PC-9 (cell line): ENCODE data around the gene SMC6. TPM values are rescaled to one million over a fixed set of nuclear protein-coding genes. Genes with fewer than 3 reads are reported as not detected.
A peak's percentile ranks its signal among the peaks of the same experiment; 100 is the strongest.

Experiments used
- BruUV-seq: library from RNA; stranded (reverse); fragments of 400-500 nt; replicated peaks from 2 replicates; lab custom pipeline; 2021; lab: Mats Ljungman, UMichigan
- CTCF ChIA-PET: fragments of 300-600 bp; sonication (Branson Sonifier 250); formaldehyde crosslinking; loops from one replicate; lab custom pipeline; 2022; ENCODE audit warnings: antibody characterized with exemption; lab: Charles Lee
- POLR2A ChIA-PET: fragments of 300-600 bp; sonication (Branson Sonifier 250); formaldehyde crosslinking; loops from one replicate; lab custom pipeline; 2022; ENCODE audit warnings: antibody characterized with exemption; ENCODE audit not compliant: unreplicated experiment; lab: Charles Lee
- DNase-seq, 2 experiments: peaks; one replicate each; pipeline versions ENCODE4 v3.0.0 to v3.0.0-alpha.2; 2015 to 2022; ENCODE audit warnings: mixed read lengths in 1 of 2
- H2AFZ ChIP-seq: fragments of 200-600 bp; sonication (generic); 2 replicates; pipeline ENCODE4 v1.8.1; 2017; ENCODE audit warnings: antibody characterized with exemption
- H3F3A ChIP-seq: fragments of 200-600 bp; sonication (generic); 2 replicates; pipeline ENCODE4 v1.8.1; 2017; ENCODE audit warnings: antibody characterized with exemption, mild to moderate bottlenecking, low read depth; ENCODE audit not compliant: insufficient read depth
- H3K27ac ChIP-seq: fragments of 200-600 bp; sonication (generic); 2 replicates; pipeline ENCODE4 v1.6.1; 2016; ENCODE audit warnings: mixed run types
- H3K27me3 ChIP-seq: fragments of 200-600 bp; sonication (generic); 2 replicates; pipeline ENCODE4 v1.6.1; 2016; ENCODE audit warnings: low read depth, mixed run types; ENCODE audit not compliant: insufficient read depth
- H3K36me3 ChIP-seq: fragments of 200-600 bp; sonication (generic); 2 replicates; pipeline ENCODE4 v1.6.1; 2016; ENCODE audit warnings: low read depth, mixed run types
- H3K4me1 ChIP-seq: fragments of 200-600 bp; sonication (generic); replicated peaks from 2 replicates; pipeline ENCODE4 v1.6.1; 2016; ENCODE audit warnings: mixed run types; ENCODE audit not compliant: insufficient read depth
- H3K4me2 ChIP-seq: fragments of 200-600 bp; sonication (generic); 2 replicates; pipeline ENCODE4 v1.6.1; 2017; ENCODE audit warnings: mixed run types
- H3K4me3 ChIP-seq: fragments of 200-600 bp; sonication (generic); 2 replicates; pipeline ENCODE4 v1.6.1; 2016; ENCODE audit warnings: mixed run types
- H3K79me2 ChIP-seq: fragments of 200-600 bp; sonication (generic); 2 replicates; pipeline ENCODE4 v1.6.1; 2017; ENCODE audit warnings: low read depth, mixed run types
- H3K9me2 ChIP-seq: fragments of 200-600 bp; sonication (generic); 2 replicates; pipeline ENCODE4 v1.8.1; 2017; ENCODE audit warnings: mild to moderate bottlenecking; ENCODE audit not compliant: insufficient read depth
- H3K9me3 ChIP-seq: fragments of 200-600 bp; sonication (generic); 2 replicates; pipeline ENCODE4 v1.8.1; 2016; ENCODE audit warnings: low read depth; ENCODE audit not compliant: insufficient read depth
- H4K20me1 ChIP-seq: fragments of 200-600 bp; sonication (generic); 2 replicates; pipeline ENCODE4 v1.8.1; 2017; ENCODE audit not compliant: insufficient read depth
- EZH2 ChIP-seq: fragments of 200-600 bp; sonication (generic); IDR thresholded peaks from 2 replicates; pipeline ENCODE4 v1.8.0; 2017; ENCODE audit warnings: antibody characterized with exemption, low read depth
- intact Hi-C: fragments of 100-400 bp; cut with micrococcal nuclease; formaldehyde crosslinking; loops from one replicate; pipeline ENCODE4 v1.10.0; 2022; ENCODE audit not compliant: unreplicated experiment
- total RNA-seq: library from RNA; stranded (reverse); gene quantifications from 2 replicates; pipeline ENCODE4 v1.2.3, GENCODE V29; 2021
- TF ChIP-seq, protein P1 (sequence below): fragments of 200-600 bp; sonication (generic); conservative IDR thresholded peaks from 2 replicates; pipeline ENCODE4 v1.6.1; 2017; ENCODE audit warnings: mixed run types, antibody characterized with exemption, mild to moderate bottlenecking, moderate library complexity

The SMC6 gene
- total RNA-seq, 1 experiment from 2014 or later, result 19.2 TPM

DNA sequence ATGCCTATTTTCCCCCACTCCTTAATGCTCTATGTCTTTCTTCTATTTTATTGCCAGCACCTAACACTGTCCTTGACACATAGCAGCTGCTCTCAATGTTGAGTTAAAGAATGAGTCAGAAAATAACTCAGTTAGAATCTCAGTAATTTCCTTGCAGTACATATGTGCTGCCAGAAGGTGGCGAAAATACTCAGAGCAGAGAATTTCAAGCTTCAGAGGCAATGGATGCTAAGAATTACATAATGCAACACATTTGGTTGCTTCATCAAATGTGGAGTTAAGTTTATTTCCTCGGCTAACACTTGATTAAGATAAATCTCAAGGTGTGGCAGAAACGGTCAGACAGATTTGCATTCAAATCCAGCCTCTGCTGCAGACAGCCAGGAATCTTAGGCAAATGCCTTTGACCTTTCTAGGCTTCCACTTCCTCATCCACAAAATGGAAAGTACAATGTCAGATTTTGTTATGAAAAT, 107.5 kb downstream of the SMC6 start:
- peak; percentile 32 to 73 for DNase-seq
- Histone ChIP-seq H3F3A (peaks cover 8% of the 10 kb centered on the region; the same call in 1 of the 2 replicates), H3K79me2 (no peaks in the 10 kb centered on the region), H3K27me3 (no peaks in the 10 kb centered on the region), H2AFZ (0 out of 2 replicates have a peak overlapping the region, but pooled peaks have one; percentile 34), H4K20me1 (no peaks in the 10 kb centered on the region), H3K4me2 (peak overlapping the region; percentile 46; the same call in 1 of the 2 replicates), H3K4me3 (no peak overlapping the region), H3K9me2 (no peaks in the 10 kb centered on the region), H3K4me1 (peaks cover 28% of the 10 kb centered on the region), H3K36me3 (no peaks in the 10 kb centered on the region), H3K9me3 (no peaks in the 10 kb centered on the region), H3K27ac (peak overlapping the region; percentile 55)
- TF ChIP-seq EZH2, result no peak
- TF ChIP-seq, protein P1, sequence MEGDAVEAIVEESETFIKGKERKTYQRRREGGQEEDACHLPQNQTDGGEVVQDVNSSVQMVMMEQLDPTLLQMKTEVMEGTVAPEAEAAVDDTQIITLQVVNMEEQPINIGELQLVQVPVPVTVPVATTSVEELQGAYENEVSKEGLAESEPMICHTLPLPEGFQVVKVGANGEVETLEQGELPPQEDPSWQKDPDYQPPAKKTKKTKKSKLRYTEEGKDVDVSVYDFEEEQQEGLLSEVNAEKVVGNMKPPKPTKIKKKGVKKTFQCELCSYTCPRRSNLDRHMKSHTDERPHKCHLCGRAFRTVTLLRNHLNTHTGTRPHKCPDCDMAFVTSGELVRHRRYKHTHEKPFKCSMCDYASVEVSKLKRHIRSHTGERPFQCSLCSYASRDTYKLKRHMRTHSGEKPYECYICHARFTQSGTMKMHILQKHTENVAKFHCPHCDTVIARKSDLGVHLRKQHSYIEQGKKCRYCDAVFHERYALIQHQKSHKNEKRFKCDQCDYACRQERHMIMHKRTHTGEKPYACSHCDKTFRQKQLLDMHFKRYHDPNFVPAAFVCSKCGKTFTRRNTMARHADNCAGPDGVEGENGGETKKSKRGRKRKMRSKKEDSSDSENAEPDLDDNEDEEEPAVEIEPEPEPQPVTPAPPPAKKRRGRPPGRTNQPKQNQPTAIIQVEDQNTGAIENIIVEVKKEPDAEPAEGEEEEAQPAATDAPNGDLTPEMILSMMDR, result peak; percentile 95
- no TSS peak for BruUV-seq
- POLR2A ChIA-PET, result no interaction called here
- CTCF ChIA-PET, result no interaction called here
- intact Hi-C loops, result loop anchor here (2.0 kb wide), 1 partner anchor 105 kb away; the partner anchor contains the start of gene VSNL1

DNA sequence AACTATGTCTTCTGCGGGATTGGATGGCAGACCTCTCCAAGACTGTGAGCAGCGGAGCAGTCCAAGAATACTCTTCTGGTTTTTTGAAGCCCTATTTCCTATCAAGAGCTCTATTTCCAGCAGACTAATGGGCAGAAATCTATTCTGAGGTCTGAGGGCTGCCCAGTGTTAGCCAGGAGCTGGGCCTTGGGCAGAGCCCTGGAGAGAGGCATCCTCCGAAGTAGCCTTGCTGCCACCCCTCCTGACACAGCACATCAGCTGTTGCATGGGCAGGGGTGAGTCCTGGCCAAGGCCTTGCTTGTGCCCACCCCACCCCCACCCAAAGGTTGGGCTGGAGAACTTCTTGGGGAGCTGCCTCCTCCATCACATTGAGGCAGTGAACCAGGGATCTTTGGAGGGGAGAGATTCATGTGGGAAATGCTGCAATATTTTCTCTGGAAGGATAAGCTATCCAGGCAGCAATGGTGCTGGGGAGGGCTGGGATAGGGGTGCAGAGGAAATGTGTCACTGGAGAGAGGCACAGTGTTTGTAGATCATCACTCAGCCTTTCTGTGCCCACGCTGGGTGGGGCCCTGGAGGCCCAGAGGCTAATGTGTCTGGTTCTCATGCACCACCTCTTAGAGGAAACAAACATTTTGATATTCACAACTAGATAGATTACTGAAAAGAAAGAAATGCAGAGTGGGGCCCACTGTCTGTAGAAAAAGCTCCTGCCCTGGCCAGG, 108.5 kb downstream of the SMC6 start:
- no TSS peak for BruUV-seq
- Histone ChIP-seq H3K4me1 (peaks cover 28% of the 10 kb centered on the region), H3K27me3 (no peaks in the 10 kb centered on the region), H3K9me3 (no peaks in the 10 kb centered on the region), H3K27ac (no peak overlapping the region), H3K4me2 (no peak overlapping the region), H3F3A (peaks cover 8% of the 10 kb centered on the region; the same call in 1 of the 2 replicates), H3K4me3 (no peak overlapping the region), H3K36me3 (no peaks in the 10 kb centered on the region), H3K79me2 (no peaks in the 10 kb centered on the region), H4K20me1 (no peaks in the 10 kb centered on the region), H3K9me2 (no peaks in the 10 kb centered on the region), H2AFZ (no peak overlapping the region)
- intact Hi-C loops, result no loop called here
- TF ChIP-seq, protein P1, result no peak
- TF ChIP-seq EZH2, result no peak
- DNase-seq, result no peak
- ChIA-PET POLR2A (no interaction called here), CTCF (no interaction called here)

DNA sequence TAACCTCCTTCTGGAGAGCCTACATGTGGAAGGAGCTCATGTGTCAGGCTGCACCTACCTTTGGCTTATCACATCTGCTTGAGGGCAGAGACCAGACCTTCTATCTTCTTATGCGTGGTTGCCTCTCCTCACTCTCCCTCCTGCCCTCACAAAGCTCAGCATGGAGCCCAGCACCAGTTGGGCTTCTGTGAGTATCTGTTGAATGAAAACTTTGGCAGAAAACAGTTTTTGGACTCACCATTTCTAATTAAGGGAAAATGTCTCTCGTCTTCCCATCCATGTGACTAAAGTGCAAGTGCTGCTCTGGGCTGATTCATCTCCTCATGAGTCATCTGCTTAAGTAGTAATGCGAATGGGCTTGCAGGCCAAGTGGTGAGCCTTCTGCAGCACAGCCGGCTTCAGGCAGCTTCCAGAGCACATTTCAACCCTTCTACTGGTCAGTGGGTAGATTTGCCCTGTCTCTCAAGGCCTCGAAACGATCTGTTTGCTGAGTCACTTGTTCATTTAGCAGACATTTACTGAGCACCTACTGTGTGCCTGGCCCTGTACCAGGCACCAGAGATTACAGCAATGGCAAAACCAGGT, 110.5 kb downstream of the SMC6 start:
- H3K27ac ChIP-seq, result peak overlapping the region; percentile 47; the same call in 1 of the 2 replicates
- no peaks in the 10 kb centered on the region for H3K9me2 ChIP-seq
- H4K20me1 ChIP-seq, result no peaks in the 10 kb centered on the region
- H2AFZ ChIP-seq, result peak overlapping the region; percentile 83
- H3K36me3 ChIP-seq, result no peaks in the 10 kb centered on the region
- no peaks in the 10 kb centered on the region for H3K9me3 ChIP-seq
- peak; percentile 32 to 74 for DNase-seq
- ChIA-PET POLR2A (interaction anchor here (0.6 kb wide), 1 partner anchor 28 kb away, joined by 6 read pairs; no protein-coding TSS in a partner anchor), CTCF (interaction anchor here (0.6 kb wide), 1 partner anchor 1144 kb away, joined by 3 read pairs; no protein-coding TSS in a partner anchor)
- no peaks in the 10 kb centered on the region for H3K79me2 ChIP-seq
- intact Hi-C loops, result no loop called here
- H3K27me3 ChIP-seq, result no peaks in the 10 kb centered on the region
- peak overlapping the region; percentile 38 for H3K4me2 ChIP-seq
- peaks cover 28% of the 10 kb centered on the region for H3K4me1 ChIP-seq
- H3F3A ChIP-seq, result peaks cover 8% of the 10 kb centered on the region; the same call in 1 of the 2 replicates
- H3K4me3 ChIP-seq, result no peak overlapping the region
- TF ChIP-seq, protein P1, result no peak
- no peak for TF ChIP-seq EZH2
- BruUV-seq, result no TSS peak
